Middle frontal gyrus (tissue), 1 donor: ENCODE measurements around the gene USP49.

Source experiments
- DNase-seq: peaks from one replicate; pipeline ENCODE4 v3.0.0-alpha.2; 2015; ENCODE audit warnings: low spot score; ENCODE audit errors: extremely low spot score

USP49 gene

DNA sequence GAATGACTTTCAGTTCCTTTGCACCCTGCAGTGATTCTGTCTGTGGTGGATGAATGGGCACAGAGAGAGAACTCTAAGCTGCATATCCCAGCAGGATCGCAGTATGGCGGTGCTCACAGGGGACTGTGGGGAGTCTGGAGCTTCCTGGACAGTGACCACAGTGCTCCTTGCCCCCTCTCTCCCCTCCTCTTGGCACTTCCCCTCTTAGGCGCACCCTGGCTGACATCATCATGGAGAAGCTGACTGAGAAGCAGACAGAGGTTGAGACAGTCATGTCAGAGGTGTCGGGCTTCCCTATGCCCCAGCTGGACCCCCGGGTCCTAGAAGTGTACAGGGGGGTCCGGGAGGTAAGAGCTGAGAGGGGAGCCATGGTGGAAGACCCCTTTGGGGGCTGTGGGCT lies 34.7 kb upstream of the USP49 start:
- DNase-seq: no peak

- no peak for DNase-seq
These were observed 32.1 kb upstream of the USP49 start for GRCh38 chr6:41927253-41927652.

DNA sequence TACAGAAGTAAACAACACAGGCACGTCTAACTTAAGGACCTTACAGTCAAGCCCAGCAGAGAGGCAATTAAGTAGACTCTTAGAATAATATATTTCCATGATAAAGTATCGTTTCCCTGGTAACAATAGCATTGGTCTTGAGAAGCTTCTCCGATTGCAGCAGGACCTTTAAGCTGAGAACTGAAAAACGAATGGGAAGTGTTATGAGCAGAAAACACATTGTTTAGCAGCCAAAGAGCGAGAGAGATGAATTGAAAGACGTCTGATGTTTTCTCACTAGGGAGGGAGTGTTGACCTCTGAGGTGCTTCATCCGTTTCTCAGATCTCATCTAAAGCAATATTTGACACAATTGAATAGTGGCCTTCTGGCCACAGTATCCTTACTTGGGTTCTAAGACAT lies 27.0 kb upstream of the USP49 start:
- DNase-seq: no peak

- no peak for DNase-seq
These were observed 26.5 kb upstream of the USP49 start for GRCh38 chr6:41921712-41921998.

DNA sequence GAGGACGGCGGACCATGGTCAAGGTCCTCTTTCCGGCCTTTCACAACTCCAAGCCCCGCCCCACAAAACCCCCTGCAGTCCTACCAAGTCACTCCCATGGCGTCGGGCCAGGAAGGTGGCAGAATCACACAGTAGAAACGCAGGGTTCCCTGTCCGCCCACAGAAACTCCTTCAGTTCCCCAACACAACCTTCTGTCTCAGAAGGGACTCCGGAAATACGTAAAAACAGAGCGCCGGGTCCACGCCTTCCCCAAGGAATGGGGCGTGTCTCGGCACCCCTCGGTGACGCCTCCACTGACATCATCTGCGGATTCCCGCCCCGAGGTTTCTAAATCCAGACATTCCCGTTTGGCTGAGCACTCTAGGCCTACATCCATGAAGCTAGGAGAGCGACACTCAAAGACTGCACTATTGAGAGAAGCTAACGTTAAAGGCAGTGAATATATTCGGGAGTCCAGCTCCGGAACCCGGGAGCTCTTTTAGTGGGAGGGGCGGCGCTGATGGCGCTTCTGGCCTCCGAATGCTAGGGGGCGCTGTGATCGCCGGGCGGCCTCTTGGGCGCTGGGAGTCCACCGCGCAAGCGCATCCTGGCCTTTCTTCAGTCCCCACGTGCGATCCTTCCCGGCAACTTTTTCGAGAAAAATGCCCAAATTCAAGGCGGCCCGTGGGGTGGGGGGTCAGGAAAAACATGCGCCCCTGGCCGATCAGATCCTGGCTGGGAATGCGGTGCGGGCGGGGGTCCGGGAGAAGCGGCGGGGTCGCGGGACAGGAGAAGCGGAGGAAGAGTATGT lies 25.9 kb upstream of the USP49 start, which contains the start of the genes BYSL and MED20:
Gene BYSL (plus strand): TSS at position 579 of the 791 bp plus-strand sequence. CDS start 64 bp downstream, at position 643.
Gene MED20 (minus strand): TSS at position 219 of the 791 bp plus-strand sequence. CDS start 121 bp downstream, at position 98.
- DNase-seq: peak; percentile 93

DNA sequence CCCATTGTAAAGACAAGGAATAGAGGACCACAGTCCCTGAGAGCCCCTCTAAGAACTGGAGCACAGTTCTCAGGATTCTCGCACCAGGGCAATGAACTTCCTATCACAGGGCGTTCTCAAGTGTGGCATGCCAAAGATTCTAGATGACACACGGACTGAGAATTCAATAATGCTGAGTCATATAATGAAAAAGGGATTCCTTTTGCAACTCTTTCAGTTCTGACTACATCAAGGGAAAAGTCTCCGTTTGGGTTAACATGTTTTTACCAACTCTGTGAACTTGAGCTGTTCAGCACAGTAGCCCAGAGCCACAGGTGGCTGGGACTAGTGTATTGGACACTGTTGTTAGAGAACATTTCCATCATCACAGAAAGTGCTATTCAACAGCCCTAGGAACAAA lies 22.4 kb upstream of the USP49 start:
- no peak for DNase-seq

- no peak for DNase-seq
These were observed 19.8 kb upstream of the USP49 start for GRCh38 chr6:41914869-41915530.

- DNase-seq: no peak
These were observed 19.2 kb upstream of the USP49 start for GRCh38 chr6:41914343-41914742.

- no peak for DNase-seq
These were observed 14.6 kb upstream of the USP49 start for GRCh38 chr6:41909727-41910126.

DNA sequence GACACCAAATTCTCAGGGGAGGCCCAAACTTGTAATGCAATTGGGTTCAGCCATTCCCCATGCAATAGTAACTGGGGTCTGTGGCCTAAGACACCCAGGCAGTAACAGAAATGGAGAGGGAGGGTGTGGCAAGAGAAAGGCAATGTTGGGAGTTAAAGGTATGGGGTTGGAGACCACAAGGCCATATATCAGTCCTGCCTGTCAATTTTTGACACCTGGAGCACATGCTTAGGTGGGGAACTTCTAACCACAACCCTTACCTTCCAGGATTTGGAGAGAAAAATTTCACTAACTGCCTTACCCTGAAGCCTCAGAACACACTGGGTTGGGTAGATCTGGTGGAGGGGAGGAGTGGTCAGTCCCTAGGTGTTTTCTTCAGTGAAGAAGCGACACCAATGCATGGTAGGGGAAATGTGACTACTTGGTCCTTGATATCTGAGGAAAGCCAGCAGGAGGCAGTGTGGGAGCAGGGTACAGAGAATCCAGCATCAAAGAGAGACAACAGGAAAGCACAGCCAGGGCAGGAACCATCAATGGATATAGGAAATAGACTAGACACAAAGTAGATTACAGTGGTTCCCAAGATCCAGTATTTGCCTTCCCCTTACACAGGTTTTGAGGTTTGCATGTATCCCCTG lies 6.8 kb upstream of the USP49 start:
- DNase-seq: no peak

GRCh38 chr6:41900861-41901260 lies 5.7 kb upstream of the USP49 start:
- DNase-seq: no peak

GRCh38 chr6:41896281-41896680 lies 1.1 kb upstream of the USP49 start:
- DNase-seq: no peak

- no peak for DNase-seq
These were observed 542 bp downstream of the USP49 start for GRCh38 chr6:41894366-41895299.

DNA sequence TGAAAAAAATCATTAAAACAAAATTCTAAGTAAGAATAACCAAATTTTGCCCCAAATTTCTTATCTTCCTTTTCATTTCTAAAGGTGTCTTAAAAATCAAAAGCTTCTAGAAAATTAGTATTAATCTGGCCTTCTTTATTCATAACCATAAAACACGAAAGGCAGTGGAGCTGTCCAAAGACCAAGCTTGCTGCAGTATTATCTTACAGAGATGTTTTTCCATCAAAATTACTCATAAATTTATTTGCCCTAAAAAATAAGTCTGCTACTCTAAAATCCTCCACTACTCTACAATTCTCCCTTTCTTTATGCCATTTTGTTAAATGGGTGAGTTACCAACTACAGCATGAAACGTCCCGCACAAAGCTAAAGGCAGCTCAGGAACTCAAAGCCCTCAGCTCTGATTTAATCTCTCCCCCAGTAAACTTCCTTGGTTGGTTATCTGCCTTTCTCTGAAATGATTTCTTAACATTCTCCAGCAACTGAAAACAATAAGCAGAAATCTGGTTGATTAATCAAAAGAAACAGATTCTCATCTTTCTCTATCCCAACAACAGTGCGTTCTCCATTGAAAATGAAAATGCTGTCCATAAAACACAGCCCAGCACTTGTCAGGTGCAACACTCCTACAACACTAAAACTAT lies 2.1 kb downstream of the USP49 start:
- DNase-seq: no peak

GRCh38 chr6:41887331-41887751 lies 7.8 kb downstream of the USP49 start:
- no peak for DNase-seq

- no peak for DNase-seq
These were observed 9.2 kb downstream of the USP49 start for GRCh38 chr6:41885930-41886329.

DNA sequence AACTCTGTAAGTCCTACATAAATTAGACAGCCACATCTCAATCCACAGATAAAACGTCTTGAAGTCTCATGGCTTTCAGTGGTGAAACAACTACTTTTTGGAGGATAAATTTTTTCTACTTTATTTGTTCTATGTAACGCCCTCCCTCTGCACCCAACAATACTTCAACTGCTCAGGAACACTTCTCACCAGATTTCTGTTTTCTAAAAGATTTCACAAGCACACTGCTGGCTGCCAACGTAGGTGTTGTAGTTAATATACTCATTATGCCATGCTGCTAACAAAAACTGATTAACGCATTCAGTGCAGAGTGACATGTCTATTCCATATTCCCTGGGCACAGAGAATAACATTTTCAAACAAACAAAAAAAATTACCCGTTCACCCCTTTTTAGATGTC lies 10.2 kb downstream of the USP49 start:
- no peak for DNase-seq

- DNase-seq: no peak
These were observed 13.7 kb downstream of the USP49 start for GRCh38 chr6:41881506-41881905.

DNA sequence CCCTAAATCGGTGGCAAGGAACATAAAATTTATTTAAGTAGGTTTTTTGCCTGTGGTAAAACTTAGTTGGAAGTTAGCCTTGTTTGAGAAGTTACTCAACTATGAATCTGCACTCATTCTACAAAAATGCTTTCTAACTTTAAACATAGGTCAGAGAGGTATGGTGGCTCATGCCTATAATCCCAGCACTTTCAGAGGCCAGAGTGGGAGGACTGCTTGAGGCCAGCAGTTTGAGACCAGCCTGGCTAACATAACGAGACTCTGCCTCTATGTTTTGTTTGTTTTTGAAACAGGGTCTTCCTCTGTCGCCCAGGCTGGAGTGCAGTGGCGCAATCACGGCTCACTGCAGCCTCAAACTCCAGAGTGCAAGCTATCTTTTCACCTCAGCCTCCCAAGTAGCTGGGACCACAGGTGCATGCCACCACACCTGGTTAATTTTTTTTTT lies 16.2 kb downstream of the USP49 start:
- DNase-seq: no peak

DNA sequence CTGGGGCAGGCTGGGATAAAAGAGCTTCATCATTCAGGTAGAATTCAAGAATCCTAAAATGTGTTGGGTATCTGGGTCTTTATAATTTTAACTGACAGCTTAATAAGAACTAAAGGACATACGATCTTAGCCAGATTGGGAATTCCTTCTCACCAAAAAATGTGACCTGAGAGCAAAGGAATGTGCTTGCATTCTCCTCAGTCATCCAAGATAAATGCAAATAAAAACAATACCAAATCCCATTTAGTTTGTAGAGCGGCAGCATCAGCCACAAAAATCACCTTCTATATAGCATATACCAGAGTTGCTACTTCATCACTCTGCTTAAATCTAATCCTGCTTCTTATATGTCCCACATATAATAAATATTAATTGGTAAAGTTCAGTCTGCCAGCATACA lies 16.9 kb downstream of the USP49 start:
- no peak for DNase-seq
